NCI-H1092 (cell line): ENCODE data around the gene FBXW9.
A peak's percentile ranks its signal among the peaks of the same experiment; 100 is the strongest.
"Not testable (repeated sequence)": the region's sequence is repeated elsewhere in the genome, so short reads cannot be mapped to it uniquely, and the experiment has no call there.

Source experiments
- DNase-seq: peaks from one replicate; lab custom pipeline; 2025; lab: John Stamatoyannopoulos, UW

The FBXW9 gene

DNA sequence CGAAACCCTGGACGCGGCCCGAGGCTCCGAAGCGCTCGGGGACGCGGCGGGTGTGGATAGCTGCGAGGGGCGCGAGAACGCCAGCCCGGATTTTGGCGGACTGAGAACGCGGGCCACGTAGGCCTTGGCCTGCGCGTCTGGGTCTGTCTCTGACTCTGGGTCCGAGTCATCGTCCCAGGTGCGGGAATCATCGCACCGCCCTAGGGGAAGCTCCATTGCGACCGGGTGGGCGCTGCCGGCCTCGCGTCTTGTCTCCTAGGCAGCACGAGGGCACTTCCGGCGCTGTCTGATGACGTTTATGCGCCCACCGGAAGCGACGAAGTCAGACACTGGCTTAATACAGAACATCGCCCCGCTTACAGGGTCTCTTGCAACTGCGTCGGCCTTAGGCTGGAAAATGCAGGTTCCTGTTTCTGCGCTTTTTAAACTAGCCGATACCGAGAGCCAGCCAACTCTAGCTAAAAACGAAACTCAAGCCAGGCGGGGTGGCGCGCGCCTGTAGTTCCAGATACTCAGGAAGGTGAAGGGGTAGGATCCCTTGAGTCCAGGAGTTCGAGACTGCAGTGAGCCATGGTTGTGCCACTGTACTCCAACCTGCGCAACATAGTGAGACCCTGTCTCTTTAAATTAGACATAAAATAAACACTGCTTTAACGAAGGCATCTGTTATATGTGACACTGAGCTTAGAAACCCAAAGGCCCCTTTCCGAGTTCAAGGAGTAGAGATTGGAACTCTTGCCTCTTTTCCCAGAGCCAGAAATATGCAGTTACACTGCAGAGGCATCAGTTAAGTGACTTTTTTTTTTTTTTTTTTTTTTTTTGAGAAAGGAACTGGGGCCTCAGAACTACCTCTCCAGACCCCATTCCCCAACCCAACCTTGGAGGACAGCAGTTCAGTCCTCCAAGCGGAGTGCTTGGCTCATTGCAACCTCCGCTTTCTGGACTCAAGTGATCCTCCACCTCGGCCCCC, at the start of gene FBXW9:
Gene FBXW9, minus strand, starts transcription at position 266 of the 970 bp plus-strand sequence. Its CDS starts 50 bp downstream, at position 216.
- DNase-seq = peak; percentile 94

DNA sequence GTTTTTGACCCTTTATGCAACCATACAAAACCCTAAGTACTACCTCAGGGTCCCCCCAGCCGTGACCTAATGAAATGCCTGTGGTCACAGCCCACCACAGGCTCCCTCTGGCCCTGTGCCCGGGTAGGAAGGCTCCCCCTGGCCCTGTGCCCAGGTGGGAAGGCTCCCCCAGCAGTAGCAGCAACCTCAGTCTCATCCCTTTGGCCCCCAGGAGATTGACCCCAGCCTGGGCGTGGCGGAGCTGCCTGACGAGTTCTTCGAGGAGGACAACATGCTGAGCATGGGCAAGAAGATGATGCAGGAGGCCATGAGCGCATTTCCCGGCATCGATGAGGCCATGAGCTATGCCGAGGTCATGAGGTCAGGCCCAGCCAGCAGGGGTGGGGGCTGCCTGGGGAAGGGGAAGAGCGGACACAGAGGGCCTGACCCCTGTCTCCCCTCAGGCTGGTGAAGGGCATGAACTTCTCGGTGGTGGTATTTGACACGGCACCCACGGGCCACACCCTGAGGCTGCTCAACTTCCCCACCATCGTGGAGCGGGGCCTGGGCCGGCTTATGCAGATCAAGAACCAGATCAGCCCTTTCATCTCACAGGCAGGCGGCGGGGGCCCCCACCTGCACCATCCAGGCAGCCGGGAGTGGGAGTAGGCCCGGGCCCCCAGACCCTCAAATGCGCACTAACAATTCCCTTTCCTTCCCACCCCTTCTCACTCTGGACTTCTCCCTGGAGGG, 48.9 kb upstream of the FBXW9 start:
- DNase-seq = no peak

DNA sequence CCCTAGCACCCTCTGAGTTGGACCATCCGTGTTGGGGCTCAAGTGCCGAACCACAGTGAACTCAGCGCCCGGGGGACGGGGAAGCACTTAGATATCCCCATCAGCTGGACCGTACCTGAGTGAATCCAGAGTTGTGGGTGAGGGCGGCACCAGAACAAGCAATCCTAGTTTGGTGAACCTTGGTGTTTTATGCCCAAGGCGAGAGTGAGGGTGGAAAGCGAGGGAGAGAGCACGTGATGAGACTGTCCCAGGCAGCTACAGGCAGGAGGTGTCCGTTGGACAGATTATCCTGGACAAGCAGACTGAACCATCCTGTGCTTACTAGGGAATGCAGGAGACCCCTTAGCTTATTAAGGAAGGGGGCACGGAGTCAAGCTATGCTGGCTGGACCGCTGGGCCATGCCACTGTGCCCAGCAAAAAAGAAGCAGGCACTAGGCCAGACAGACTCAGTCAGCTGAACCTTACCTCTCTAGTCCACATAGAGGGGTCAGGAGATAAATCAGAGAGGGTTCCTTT, 41.5 kb upstream of the FBXW9 start:
- no peak for DNase-seq

DNA sequence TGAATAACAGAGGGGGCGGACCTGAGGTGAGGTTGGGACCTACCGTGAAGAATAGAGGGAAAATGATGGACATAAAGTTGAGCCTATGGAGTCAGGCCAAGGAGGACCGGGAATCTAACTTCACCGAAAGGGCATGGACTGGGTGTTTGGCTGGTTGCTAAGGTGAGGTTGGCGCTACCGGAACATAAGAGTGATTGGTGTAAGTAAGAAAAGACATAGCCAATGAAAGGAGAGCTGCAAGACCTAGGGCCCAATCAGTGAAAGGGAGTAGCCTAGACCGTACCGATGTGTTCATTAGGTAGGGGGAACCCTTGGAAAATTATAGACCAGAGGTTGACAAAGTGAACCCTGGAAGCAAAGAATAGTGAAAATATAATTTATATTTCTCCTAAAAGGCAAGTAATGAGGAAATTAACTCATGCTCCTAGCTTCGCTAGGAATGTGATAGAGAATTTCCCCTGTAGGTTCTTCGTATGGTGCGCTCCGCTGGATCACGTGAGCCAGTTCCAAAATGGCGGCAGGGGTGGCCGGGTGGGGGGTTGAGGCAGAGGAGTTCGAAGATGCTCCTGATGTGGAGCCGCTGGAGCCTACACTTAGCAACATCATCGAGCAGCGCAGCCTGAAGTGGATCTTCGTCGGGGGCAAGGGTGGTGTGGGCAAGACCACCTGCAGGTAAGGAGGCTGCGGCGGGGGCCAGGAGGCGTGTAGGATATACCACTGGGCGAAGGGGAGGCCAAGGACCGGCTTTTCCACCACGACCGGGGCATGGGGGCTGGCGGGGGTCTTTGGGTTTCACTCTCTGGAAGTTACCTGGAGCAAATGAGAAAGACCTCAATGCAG, 40.8 kb upstream of the FBXW9 start, which contains the start of gene GET3:
Gene GET3, plus strand, starts transcription at position 503 of the 840 bp plus-strand sequence. Its CDS starts 9 bp downstream, at position 512.
- DNase-seq = peak; percentile 99

DNA sequence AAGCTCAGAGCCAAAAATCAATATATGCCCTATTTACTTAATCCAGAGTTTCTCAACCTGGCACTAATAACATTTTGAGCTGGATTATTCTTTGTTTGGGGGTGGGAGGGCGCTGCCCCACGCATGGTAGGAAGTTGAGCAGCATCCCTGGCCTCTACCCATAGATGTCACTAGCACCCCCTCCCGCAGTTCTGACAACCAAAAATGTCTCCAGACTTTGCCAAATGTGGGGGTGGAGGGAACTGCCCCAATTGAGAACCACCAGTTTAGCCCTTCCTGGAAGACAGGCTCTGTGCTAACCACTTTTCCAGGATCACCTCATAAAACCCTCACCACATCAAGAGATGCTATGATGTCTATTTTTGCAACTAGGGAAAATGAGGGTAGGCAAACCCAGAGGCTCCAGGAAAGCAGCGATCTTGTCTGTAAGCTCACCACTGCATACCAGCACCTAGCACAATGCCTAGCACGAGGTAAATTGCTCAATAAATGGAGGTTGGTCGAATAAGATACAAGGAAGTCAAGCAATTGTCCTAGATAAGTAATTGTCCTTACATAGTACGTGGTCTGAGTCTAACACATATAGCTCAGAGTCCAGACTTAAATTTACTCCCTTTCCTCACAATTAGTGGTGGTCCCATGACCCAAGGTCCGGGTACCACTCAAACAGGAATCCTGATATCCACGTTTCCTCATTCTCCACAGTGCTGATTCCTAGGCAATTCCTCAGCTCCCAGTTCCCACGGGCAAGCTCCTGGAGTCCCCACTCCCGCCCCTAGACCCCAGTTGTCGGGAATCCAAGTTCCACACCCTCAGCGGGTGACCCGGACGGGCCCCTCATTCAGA, 37.2 kb upstream of the FBXW9 start:
- DNase-seq = no peak

DNA sequence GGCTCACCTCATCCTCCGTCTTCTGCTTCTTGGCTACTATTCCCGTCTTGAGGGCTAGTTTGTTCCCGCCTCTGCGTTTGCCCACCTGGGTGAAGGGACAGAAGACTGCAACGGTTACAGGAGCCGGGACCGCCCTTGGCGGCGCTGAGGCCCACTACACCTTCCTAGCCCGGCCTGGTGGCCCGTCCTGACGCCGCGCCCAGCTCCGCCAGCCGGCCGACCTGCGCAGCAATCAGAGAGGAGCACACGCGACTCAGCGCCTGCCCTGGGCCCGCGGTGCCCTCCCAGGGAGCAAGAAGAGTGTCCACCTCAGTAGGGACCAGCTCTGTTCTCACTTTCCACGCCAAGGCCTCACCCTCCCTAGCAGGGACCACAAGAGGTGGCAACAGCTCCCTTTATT, 34.9 kb upstream of the FBXW9 start:
- no peak for DNase-seq

DNA sequence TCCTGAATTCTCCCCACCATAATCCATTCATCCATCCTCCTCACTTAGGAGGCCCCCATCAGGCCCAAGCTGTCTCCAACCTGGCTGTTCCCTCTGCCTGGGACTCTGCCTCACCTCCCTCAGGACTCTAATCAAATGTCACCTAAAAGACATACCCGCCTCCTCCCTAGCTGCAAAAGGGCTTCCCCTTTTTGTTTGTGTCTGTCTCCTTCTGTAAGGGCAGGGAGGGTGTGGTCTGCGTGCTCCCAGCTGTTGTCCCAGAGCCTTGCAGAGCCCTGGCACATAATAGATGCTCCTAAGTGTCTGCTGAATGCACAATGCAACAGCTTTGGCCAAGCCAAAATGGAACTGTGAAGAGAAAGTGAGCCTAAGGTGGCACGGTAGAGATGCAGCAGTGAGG, 33.6 kb upstream of the FBXW9 start:
- DNase-seq = no peak

DNA sequence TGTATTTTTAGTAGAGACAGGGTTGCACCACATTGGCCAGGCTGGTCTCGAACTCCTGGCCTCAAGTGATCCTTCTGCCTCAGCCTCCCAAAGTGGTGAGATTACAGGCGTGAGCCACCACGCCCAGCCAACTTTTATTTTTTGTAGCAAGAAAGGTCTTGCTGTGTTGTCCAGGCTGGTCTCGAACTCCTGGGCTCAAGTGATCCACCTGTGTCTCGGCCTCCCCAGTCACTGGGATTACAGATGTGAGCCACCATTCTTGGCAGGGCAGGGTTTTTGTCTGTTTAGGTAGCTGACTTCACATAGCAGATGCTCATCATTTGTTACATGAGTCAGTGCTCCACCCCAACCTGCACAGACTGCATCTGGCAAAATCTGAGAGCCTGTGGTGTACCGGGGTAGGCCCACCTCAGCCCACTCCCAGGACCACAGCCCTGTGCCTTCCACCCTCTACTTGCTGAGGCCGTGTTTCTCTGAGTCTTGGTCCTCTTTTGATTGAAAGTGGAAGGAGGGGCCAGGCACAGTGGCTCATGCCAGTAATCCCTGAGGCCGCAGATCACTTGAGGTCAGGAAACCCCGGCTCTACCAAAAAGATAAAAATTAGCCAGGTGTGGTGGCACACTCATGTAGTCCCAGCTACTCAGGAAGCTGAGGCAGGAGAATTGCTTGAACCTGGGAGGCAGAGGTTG, 31.5 kb upstream of the FBXW9 start:
- DNase-seq = no peak

DNA sequence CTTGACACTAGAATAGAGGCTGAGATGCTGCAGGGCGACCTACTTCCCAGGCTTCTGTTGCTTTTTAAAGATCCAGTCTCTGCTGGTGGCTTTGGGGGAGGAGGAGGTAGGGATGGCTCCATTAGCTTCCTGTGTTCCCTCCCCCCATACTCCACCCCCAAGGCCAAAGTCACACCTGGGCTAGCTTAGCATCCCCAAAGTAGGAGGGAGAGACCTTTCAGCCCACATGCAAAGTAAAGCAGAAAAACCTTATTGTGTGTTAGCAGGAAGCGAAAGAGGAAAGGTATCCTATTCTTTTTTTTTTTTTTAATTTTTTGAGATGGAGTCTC, 30.5 kb upstream of the FBXW9 start:
- no peak for DNase-seq

DNA sequence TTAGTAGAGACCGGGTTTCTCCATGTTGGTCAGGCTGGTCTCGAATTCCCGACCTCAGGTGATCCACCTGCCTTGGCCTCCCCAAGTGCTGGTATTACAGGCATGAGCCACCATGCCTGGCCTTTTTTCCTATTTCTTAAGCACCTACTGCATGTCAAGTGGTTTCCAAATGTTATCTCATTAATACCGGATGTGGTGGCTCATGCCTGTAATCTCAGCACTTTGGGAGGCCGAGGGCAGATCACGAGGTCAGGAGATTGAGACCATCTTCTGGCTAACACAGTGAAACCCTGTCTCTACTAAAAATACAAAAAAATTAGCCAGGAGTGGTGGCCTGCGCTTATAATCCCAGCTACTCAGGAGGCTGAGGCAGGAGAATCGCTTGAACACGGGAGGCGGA, 29.2 kb upstream of the FBXW9 start:
- DNase-seq = not testable (repeated sequence)

DNA sequence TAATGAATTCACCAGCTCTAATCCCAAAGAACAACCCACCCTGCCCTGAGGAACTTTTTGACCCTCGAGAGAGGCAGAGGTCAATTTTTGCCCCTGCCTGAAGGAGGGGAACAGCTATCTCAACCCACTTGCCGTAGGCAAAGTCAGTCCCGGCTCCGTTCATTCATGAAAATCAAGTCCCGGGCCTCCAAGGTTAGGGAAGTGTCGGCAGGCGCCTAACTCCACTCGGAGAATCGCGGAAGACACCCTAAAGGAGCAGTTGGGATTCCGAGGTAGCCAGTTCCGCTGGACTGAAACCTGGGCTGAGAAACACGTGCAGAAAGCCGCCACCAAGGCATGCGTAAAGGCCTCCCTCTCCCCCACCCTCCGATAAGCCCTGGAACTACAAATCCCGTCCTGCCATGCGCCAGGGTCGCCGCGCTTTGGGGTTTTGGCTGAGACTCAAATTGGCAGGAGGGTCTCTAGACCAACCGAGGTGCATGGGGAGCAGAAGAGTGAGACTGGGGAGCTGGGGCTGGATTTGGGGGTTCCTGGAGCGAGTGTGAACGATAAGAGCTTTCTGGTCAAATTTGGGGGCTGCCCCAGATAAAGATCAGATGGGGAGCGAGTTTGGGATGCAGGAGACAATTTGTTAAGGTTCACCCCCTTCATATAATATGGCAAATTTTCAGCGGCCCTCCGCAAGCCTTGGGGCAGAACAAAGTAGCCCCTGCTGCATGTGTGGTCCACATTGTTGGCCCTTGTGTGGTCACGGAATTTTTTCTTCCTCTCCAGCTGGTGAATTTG, 27.4 kb upstream of the FBXW9 start, which contains the start of gene TNPO2:
Gene TNPO2, minus strand, starts transcription at position 292 of the 786 bp plus-strand sequence. CDS start 2,955 bp downstream, outside the sequence.
- DNase-seq = peak; percentile 60

DNA sequence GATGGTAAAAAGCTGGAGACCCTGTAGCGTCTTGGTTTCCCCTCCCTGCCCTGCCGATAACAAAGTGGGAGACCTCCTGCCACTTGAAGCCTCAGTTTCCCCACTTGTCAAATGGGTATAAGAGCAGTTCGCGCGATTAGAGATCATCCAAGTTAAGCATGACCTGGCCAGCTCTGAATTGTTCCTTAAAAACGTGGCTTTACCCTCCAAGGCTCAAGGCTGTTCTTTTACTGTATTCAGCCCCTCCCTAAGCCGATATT, 26.9 kb upstream of the FBXW9 start:
- DNase-seq = no peak

DNA sequence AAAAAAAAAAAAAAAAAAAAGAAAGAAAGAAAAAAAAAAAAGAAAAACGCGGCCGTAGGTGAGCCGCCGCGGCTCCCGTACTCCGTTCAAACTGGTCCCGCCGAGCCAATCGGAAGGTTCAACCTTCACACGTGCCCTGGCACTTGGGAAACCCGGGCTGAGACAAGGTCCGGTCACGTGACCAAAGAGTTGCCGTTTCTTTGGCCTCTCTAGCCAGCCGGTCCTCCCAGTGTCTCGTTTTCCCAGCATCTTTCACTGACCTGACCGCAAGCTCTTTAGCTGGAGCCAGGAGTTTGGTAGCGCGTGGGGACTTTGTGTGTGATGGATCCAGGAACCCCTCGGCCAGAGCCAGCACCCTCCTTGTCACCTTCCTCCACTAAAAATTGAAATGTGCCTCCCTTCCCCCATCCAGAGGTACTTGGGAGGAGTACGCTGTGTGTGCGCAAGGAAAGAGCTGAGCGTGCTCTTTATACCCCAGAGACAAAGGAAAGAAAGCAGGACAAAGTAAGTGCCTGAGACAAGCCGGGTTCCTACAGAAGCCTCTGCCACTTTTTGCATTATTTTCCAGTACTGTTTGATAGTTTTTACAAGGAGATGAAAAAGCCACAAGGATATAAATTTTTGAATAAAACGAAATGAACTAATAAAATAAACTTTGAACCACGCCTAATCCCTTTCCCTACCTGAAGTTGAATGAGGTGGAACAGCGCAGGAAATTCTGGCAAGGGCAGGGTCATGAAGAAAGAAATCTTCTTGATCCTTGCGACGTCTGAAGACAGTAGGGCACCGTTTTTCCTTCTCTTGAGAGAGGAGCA, 26.3 kb upstream of the FBXW9 start:
- peak; percentile 99 for DNase-seq

DNA sequence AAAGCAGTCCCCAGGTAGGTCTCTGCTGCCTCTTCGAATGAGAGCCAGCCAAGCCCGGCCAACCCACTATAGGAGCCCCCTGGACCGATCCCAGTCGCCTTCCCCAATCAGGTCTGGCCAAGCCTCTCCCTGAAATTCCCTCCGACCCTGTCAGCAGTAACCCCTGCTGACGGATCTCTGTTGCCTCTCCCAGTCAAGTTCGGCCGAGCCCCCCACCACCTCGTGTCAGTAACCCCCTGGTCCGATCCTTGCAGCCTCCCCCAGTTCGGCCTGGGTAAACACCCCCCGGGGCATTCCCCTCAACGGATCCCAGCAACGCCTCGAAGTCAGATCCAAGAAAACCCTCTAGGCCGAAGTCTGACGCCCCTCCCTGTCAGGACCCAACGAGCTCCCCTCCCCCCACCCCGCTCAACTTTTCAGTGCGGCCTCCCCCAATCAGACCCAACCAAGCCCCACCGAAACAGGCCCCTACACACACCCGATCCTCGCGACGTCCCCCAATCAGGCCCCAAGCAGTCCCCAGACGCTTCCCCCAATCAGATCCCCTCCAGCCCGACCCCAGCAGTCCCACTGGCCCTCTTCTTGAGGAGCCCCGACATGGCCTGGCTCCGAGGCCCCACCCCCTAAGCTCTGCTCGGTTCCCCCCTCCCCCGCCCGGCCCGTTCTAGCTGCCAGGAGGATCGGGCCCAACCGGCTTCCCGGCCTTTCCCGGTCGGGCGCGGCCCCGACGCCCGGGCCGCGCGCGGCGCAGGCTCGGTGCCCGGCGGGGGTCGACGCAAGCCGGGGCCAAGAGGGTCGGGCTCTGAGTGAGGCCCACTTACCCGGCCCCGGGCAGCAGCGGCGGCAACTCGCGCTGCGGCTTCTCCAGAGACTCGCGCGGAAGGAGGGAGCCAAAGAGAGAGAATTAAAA, 25.5 kb upstream of the FBXW9 start:
- peak; percentile 48 for DNase-seq

DNA sequence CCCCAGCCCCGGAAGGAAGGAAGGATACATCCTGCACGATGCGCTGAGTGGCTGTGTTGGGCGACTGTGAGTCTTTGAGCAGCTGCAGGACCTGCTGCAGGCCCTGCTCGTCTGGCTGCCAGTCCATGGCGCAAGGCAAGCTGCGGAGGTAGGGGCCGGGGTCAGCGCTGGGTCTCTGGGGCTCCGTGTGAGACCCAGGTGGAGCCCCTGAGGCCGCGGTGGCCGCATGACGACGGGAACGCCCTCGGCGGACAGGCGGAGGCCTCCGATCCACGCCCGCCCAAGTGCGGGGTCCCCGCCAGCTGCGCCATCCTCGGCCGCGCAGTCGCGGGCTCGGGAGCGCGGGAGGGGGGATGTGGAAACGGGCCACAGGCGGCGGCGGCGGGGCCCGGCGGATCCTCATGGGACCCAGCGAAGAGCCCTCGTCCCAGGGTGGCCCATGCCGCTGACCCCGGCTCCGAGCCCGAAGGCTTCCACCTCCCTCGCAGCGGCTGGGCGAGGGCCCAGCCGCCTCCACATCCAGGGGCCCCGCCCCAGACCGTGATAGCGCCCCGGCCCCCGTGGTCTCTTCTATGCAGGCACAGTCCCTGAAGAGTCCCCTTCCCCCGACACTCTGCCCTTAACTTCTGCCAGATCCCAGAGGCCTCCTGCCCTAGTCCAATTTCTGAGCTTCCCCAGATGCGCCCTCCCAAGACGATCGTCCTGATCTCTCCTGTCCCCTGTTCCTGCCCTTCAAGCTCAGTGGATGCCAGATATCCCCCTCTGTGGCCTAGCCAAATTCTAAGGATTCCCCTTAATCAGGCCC, 24.6 kb upstream of the FBXW9 start:
- no peak for DNase-seq

DNA sequence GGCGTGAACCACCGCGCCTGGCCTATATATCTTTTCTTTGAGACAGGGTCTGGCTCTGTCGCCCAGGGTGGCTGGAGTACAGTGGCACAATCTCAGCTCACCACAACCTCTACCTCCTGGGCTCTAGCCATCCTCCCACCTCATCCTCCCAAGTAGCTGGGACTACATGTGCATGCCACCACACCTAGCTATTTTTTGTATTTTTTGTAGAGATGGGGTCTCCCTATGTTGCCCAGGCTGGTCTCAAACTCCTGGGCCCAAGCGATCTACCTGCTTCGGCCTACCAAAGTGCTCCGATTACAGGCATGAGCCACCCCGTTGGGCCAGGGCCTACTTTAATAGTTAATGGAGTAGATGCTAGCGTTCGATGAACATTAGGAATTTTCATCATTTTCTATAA, 23.9 kb upstream of the FBXW9 start:
- DNase-seq = no peak

DNA sequence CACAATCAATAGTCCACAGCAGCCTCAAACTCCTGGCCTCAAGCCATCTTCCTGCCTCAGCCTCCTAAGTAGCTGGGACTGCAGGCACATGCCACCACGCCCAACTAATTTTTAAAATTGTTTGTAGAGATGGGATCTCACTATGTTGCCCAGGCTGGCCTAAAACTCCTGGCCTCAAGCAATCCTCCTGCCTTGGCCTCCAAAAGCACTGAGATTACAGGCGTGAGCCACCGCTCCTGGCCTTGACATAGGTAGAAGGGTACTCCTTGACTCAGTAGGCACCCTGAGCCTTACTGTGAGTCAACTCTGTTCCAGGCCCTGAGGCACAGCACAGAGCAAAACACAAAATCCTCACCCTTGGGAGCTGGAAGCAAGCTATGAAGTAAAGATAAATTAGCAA, 19.5 kb upstream of the FBXW9 start:
- DNase-seq = no peak
